GM12874 (cell line): ENCODE results near the gene RPL36.

Source experiments
- TF ChIP-seq, protein P1 (sequence below): IDR thresholded peaks from 2 replicates; pipeline ENCODE4 v1.5.1; 2011; ENCODE audit warnings: low read depth, mild to moderate bottlenecking, control low read depth, low read length, moderate library complexity; ENCODE audit not compliant: insufficient read depth

Gene RPL36

DNA sequence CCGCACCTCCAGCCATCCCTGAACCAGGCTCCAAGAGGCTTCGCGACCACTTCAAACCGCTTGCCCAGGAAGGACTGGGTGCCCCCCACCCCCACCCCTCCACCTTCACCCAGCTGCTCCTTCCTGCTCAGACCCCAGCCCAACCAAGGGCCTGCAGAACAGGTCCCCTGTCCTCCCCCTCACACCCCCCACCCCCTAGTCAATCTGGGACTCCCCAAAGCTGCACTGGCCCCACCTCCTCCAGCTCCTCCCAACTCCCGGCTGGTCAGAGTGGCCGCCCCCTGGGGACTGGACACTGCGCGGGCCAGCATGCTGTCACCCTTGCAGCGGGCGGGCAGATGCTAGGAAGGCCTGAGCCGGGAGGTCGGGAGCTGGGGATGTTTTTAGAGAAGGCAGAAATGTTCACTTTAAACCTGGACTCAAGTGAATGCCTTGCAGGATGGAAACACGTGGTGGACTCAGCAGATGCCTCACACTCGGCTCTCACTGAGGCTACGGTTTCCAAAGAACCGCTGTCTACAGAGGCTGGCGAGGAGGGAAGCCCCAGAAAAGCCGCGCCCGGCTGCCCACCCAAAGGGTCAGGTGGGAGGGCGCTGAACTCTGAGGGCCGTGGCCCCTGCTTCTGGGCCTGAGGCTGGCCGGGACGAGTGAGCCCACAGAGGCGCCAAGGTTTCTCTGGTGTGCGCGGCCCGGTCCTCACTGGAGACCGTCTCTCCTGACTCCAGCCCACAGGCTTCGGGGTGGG is 8.0 kb downstream of the RPL36 start:
- TF ChIP-seq, protein P1, sequence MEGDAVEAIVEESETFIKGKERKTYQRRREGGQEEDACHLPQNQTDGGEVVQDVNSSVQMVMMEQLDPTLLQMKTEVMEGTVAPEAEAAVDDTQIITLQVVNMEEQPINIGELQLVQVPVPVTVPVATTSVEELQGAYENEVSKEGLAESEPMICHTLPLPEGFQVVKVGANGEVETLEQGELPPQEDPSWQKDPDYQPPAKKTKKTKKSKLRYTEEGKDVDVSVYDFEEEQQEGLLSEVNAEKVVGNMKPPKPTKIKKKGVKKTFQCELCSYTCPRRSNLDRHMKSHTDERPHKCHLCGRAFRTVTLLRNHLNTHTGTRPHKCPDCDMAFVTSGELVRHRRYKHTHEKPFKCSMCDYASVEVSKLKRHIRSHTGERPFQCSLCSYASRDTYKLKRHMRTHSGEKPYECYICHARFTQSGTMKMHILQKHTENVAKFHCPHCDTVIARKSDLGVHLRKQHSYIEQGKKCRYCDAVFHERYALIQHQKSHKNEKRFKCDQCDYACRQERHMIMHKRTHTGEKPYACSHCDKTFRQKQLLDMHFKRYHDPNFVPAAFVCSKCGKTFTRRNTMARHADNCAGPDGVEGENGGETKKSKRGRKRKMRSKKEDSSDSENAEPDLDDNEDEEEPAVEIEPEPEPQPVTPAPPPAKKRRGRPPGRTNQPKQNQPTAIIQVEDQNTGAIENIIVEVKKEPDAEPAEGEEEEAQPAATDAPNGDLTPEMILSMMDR: no peak

DNA sequence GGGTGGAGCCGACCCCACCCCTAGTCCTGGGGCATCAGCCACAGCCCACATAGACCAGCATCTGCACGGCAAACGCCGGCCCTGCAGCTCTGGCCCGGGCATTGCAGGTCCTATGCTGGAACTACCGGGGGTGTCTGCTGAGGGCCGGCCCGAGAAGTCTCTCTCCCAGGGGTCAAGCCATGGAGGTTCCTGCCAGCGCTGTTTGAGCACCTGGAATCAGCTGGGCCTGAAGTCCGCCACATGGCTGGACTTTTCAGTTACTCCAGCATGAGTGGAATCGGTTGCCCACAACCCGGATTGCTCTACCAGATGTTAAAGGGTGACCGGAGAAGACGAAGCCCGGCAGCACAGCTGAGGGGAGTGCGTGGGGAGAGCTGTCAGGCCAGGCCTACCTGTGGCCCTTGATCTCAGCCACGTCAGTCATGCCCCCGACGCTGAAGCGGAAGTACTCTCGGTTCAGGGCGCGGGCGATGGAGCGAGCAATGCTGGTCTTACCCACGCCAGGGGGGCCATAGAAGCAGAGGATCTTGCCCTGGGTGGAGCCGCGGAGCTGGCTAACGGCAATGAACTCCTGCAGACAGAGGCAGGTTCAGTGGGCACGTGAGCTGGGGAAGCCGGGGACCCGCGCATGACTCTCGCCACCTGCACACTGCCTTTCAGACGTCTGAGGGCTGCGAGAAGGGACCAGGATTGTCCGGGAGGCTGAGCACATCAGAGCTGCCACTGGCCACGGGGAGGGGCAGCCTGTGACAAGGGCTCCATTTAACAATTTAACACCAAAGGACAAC is 8.7 kb downstream of the RPL36 start:
- TF ChIP-seq, protein P1: no peak

DNA sequence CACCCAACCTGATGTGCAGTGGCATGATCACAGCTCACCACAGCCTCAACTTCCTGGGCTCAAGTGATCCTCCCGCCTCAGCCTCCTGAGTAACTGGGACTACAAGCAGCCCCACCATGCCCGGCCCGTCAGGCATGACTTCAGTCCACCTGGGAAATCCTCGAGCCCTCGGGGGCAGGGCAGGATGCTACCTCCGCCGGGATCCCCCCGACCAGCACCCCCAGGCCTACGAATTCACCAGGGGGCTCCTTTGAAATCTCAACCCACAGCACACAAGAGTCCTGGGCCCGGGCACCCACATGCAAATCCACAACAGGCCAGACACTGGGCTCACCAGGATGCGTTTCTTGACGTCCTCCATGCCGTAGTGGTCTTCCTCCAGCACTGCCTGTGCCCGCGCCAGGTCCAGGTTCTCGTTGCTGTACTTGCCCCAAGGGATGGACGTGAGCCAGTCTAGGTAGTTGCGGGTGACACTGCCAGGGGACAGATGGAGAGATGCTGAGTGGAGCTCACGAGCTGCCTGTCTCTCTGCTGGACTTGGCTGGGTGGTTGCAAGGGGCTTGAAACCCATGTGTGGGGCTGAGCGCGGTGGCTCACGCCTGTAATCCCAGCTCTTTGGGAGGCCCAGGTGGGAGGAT is 10.5 kb downstream of the RPL36 start:
- TF ChIP-seq, protein P1: no peak

DNA sequence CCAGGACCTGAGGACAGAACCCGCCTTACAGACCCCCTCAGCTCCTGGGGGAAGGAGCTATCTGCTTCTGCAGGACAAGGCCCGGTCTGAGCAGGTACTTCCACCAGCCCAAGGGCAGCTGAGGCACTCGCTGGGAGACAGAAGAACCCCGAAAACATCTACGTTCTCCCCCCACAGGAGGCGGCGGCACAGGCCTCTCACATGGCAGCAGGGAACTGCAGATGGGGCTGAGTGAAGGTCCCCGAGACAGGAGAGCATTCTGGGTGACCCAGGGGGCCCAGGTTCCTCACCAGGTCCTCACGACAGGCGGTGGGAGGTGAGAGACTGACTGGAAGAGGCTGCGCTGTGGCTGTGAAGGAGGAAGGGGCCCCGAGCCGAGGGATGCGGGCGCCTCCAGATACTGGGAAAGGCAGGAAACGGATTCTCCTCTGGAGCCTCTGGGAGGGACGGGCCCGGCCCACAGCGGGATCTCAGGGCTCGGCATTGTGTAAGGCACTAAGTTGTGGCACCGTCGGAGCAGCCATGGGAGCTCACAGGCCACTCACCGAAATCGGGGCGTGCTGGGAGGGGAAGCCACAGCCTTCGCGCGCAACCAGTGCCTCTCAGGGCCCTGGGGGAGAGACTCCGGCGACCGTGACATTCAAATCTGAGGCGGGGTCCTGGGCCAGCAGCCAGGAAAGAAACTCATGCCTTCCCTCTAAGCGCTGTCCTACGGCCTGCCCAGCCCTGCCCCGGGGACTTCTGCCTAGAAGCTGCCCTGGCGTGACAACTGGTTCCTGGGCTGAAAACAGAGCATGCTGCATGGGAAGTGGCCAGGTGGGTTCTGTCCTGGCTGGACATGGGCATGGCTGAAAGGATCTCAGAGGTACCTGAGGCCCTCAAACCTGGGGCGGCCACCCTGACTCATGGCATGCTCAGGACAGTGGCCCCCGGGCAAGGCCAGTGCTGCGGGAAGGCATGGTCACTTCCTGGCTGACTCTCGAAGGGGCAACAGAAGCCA is 14.0 kb downstream of the RPL36 start:
- TF ChIP-seq, protein P1: no peak

DNA sequence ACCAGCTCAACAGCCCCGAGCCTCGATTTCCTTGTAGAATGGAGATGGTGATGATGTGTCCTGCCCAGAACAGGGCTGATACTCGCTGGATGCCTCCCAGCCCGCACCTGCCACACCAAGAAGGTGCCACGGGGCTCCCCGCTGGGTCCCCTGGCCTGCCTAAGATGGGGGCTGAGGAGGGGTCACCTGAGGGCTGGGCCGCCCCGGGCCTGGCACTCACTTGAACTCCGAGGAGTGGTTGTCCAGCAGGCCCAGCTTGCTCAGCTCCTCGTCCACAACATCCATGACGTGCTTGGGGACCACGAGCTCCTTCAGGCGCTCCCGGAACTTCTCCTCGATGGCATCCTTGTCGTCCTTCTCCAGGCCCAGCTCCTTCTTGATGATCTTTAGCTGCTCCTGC is 15.5 kb downstream of the RPL36 start:
- TF ChIP-seq, protein P1: no peak

DNA sequence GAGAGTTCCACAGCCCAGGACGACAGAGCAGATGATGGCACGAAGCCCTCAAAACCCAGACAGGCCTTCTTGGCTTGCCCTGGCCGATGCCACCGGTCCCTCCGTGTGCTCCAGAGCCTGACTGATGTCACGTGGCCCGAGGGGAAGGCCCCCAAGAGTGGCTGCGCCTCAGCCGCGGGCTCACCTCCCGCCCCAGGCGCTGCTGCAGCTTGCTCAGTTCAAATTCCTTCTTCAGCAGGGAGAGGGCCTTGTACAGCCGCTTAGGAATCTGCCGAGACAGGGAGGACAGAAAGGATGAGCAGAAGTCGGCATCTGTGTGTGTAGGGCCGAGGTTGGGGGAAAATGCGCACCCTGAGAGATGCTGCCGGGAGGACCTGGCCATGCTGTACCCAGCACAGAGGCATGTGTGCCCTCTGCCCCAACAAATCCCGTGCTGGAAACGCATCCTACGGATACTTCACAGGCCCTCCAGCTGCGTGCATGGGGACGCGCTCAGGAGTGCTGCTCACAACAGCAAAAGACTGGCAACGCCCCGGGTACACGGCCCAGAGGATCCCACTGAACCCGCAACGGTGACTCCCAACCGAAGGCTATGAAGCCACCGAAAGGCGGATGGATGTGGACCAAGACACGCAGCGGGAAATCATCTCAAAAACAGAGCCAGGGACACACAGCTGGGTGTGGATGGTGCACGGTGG is 16.9 kb downstream of the RPL36 start:
- TF ChIP-seq, protein P1: no peak
